ENCODE results near the gene CYTH3.
A peak's percentile ranks its signal among the peaks of the same experiment; 100 is the strongest.
"Not testable (repeated sequence)": the region's sequence is repeated elsewhere in the genome, so short reads cannot be mapped to it uniquely, and the experiment has no call there.

Gene CYTH3

GRCh38 chr7:6229284-6229683, 43.1 kb downstream of the CYTH3 start:
- not testable (repeated sequence) for DNase-seq

DNA sequence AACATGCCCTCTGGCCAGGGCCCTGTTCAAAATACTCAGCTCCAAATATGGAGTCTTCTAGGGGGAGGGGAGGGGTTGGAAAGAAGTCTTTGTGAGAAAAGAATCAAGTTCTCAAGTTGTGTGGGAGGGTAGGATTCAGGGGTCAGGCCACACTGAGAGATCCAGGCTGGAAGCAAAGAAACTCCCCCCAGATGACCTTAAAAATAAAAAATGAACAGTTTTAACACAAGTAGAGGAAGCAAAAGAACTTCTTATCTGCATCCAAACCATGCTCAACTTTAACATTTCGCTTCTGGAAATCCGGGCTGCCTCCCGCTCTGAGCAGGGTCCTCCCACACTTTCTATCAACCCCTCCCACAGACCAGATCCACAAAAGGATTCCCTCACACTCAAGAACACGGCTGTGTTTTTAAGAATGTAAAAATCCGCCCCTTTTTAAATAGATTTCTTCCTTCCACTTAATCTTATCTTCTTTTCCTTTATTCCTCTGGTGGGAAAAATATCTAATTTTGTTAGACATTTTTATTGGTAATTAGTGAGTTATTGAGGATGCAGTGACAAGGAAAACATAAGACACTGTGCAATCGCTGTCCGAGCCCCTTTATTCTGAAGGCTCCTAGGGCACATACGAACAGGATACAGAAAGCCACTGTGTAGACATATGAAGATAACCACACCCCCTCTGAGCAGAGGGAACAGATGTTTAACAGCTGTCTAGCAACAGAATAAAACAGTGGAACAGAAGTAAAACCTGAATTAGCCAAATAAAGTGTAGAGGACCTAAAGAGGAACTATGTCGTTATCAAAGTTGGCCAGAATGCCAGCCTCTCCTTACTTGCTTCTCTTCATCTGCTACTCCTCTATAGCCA, 43.8 kb downstream of the CYTH3 start:
- DNase-seq = peak in 3 of 4 experiments; percentile 24 to 62 (median 46)

DNA sequence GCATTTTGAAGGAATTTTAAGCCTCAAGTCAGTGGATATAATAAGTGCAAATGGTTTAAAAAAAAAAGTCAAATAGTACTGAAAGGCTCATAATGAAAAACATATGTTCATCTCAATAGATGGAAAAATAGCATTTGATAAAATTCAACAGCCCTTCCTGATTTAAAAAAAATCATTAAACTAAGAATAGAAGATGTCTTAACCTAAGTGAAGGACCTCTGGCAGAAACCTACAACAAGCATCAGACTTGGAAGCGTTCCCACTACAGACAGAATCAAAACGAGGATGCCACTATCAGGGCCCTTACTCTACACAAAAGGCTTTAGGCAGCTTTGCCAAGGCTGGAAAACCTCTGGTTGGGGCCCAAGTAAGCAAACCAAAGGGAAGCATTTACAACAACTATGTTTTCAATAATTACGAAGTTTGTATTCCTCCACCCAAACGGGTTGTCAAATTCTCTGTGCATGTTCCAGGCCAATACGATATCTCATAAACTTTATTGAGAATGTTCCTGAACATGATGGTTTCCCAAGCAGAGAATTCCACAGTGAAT, 45.1 kb downstream of the CYTH3 start:
- DNase-seq = no peak

DNA sequence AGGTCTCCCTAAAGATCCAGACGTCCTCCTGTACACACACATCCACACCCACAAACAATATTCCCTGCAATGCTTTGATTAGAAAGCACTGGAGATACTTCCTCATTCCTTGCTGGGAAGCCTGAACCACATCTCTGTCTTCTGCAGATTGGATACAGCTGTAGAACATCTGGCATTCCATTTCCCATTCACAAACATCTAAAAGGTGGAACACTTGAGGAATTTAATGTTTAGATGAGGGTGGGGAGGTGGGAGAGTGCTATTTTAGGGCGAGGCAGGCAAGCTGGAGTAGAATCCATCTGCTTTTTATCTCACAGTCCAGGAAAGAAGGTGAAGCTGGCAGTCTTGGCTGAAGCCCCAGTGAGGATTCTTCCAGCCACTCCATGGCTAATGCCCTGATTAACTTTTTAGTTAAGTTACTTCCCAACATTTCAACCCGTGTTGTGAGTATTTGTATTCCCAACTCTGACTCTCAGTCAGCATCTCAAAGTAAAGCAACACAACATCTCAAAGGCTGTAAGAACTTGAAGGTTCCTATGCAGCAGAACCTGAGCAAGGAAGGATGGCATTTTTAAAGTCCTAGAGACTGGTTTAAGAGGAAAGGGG, 46.1 kb downstream of the CYTH3 start:
- peak in 2 of 4 experiments; percentile 25 to 27 for DNase-seq

DNA sequence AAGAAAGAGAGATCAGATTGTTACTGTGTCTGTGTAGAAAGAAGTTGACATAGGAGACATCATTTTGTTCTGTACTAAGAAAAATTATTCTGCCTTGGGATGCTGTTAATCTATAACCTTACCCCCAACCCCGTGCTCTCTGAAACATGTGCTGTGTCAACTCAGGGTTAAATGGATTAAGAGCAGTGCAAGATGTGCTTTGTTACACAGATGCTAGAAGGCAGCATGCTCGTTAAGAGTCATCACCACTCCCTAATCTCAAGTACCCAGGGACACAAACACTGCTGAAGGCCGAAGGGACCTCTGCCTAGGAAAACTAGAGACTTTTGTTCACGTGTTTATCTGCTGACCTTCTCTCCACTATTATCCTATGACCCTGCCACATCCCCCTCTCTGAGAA, 49.0 kb downstream of the CYTH3 start:
- not testable (repeated sequence) for DNase-seq

GRCh38 chr7:6223010-6223409, 49.4 kb downstream of the CYTH3 start:
- not testable (repeated sequence) for DNase-seq

- DNase-seq = peak; percentile 50 to 89 (median 73)
Measured at GRCh38 chr7:6221340-6222319, 50.8 kb downstream of the CYTH3 start.

DNA sequence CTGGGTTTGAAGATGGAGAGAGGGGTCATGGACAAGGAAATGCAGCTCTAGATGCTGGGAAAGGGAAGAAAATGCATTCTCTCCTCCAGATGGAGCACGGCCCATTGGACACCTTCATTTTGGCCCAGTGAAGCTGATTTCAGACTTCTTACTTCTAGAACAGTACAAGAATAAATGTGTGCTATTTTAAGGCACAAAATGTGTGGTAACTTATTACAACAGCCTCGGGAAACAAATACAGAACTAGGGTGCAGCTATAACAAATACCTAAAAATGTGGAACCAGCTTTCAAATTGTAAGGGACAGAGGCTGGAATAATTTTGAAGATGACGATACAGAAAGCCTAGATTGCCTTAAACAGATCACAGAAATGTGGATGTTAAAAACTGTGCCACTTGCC, 54.1 kb downstream of the CYTH3 start:
- peak; percentile 25 to 72 (median 49) for DNase-seq

DNA sequence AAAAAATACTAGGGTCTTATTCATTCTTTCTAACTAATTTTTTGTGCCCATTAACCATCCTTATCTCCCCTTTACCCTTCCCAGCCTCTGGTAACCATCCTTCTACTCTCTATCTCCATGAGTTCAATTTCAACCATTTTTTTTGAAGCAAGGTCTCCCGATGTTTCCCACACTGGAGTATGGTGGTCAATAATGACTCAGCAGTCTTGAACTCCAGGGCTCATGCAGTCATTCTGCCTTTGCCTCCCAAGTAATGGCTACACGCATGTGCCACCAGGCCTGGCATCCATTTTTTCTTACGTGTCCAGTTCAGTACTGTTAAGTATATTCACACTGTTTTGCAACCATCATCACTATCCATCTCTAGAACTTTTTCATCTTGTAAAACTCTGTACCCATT, 60.4 kb downstream of the CYTH3 start:
- DNase-seq = no peak

DNA sequence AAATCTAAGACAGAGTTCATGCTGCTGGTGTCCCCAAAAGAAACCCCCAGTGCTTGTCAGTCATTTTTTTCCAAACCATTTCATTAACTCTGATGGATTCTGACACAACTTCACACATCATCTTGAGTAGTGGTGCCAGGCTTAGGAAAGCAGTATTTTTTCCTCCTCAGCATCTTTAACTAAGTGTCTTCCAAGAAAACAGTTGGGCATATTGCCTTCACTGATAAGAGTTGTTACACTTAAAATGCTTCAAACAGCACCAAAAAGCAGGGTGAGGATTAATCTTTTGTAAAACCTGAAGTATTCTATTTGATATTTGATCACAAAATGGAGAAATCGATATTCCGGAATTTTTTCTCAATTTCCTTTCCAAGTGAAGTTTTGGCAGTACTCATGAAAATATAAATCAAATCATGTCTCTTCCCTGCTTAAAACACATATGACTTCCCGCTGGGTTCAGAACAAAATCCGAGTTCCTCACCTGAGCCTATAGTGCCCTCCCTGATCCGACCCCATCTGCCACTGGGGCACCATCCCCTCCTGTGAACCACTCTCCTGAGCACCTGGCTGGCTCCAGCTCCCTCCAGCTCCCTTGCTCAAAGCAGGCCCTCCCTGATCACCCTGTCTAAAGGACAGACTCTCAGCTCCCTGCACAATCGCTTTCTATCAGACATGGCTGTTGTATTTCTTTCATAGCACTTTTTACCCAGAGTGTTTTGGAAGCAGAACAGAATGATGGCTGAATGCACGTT, 61.6 kb downstream of the CYTH3 start:
- DNase-seq = no peak

- no peak for DNase-seq
Measured at GRCh38 chr7:6209340-6209739, 63.1 kb downstream of the CYTH3 start.

- no peak for DNase-seq
Measured at GRCh38 chr7:6208573-6209328, 63.7 kb downstream of the CYTH3 start.

GRCh38 chr7:6205971-6206660, 66.3 kb downstream of the CYTH3 start:
- no peak for DNase-seq

DNA sequence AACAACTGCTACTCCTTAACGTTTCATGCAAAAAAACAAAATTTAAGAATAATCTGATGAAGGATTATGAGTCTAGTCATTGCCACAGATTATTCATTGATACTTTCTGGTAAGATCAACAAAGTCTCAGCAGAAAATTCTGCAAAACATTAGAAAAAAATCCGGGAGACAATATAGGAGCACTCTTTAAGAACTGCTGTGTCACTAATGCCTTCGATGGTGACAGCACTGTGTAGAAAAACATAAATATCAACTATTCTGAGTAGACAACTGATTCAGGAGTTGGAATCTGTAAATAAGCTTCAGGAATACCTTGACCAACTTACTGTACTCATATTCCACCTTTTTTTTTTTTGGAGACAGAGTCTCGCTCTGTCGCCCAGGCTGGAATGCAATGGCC, 69.0 kb downstream of the CYTH3 start:
- no peak for DNase-seq

DNA sequence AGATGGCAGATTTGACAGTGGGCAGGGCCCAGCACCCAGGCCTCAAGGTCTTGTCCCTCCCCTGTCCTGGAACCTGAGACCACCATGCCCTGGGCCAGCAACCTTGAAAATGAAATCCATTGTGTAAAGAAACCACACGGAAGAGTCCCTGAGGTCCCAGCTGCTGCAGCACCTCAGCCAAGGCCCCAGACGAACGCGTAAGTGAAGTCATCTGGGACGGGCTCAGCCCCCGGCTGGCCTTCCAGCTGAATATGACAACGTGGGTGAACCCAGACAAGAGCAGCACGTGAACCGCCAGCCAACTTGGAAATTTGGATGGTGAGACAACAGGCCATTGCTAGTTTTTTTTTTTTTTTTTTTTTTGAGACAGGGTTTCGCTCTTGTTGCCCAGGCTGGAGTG, 70.3 kb downstream of the CYTH3 start:
- no peak for DNase-seq

- no peak for DNase-seq
Measured at GRCh38 chr7:6200971-6201370, 71.5 kb downstream of the CYTH3 start.

- no peak for DNase-seq
Measured at GRCh38 chr7:6198689-6199595, 73.5 kb downstream of the CYTH3 start.

GRCh38 chr7:6197801-6198551, 74.4 kb downstream of the CYTH3 start:
- DNase-seq = no peak

DNA sequence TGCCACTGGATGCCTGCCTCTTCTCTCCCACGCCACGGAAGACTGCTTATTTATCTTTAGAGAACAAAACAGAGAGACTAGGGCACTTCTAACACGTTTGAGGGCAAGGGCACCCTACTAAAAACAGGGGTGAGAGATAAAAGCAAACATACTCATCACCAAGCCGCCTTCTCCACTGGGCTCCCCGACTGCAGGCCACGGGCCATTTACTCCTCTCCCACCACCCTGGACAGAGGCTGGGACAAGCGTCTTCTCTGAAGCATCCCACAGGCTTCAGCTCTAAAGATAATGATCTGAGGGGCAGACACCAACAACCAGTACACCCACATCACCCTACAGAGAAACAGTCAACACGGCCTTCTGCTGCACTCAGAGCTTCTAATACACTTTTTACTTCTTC, 78.7 kb downstream of the CYTH3 start:
- DNase-seq = no peak
